Stimulated activated naive B cell treated with anti-CD40 and anti-IgM and Interleukin-4, amounts not matched to agents 10 μg/mL and 1 μg/mL and 100 μg/mL, for 72 hours (primary cell): ENCODE data around the gene PRDM10.
A peak's percentile ranks its signal among the peaks of the same experiment; 100 is the strongest.
"Not testable (repeated sequence)": the region's sequence is repeated elsewhere in the genome, so short reads cannot be mapped to it uniquely, and the experiment has no call there.

Experiments
- ATAC-seq, 2 donors: fragments of 150-1000 bp; cut with Tn5 transposase; replicated peaks; 2 replicates each; pipeline ENCODE4 v1.10.0; 2021; ENCODE audit warnings: moderate library complexity in 1 of 2
- DNase-seq: peaks from one replicate; pipeline ENCODE4 v3.0.0; 2021
- H3K27ac Mint-ChIP-seq: one replicate; pipeline ENCODE4 v1.8.0; 2022; ENCODE audit warnings: mild to moderate bottlenecking, mixed read lengths
- H3K27me3 Mint-ChIP-seq, 2 donors: one replicate each; pipeline ENCODE4 v1.8.0; 2022; ENCODE audit warnings: mixed read lengths in 2 of 2
- H3K36me3 Mint-ChIP-seq, 2 donors: one replicate each; pipeline ENCODE4 v1.8.0; 2022; ENCODE audit warnings: mixed read lengths in 2 of 2, mild to moderate bottlenecking in 1 of 2
- H3K4me1 Mint-ChIP-seq, 2 donors: one replicate each; pipeline ENCODE4 v1.8.0; 2022; ENCODE audit warnings: mixed read lengths in 2 of 2, mild to moderate bottlenecking in 1 of 2
- H3K4me3 Mint-ChIP-seq, 2 donors: one replicate each; pipeline ENCODE4 v1.8.0; 2022; ENCODE audit warnings: mild to moderate bottlenecking in 2 of 2, mixed read lengths in 2 of 2, moderate library complexity in 1 of 2
- H3K9me3 Mint-ChIP-seq, 2 donors: one replicate each; pipeline ENCODE4 v1.8.0; 2022; ENCODE audit warnings: mixed read lengths in 2 of 2, mild to moderate bottlenecking in 1 of 2

PRDM10 gene

DNA sequence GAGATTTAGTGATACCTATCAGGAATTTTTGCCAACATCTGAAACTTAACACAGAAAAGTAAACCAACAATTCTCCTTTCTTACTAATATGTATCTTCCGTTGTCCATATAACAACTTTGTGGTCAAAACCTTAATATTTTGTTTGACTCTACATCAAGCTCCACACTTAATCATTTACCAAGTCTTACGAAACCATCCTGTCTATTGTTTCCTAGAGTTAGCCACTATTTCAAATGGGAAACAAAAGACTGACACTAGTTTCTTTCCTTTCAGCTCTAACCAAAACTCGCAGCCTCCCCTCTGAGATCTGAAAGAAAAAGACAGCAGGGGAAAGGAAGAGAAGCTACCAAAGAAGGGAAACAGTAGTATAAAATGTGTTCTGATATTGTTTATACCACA, 26.5 kb upstream of the PRDM10 start:
- Mint-ChIP-seq H3K36me3 (no peaks in the 10 kb centered on the region), H3K9me3 (no peaks in the 10 kb centered on the region), H3K4me1 (no peaks in the 10 kb centered on the region), H3K27ac (no peak overlapping the region), H3K27me3 (peaks cover 27 to 29% of the 10 kb centered on the region in 2 donors), H3K4me3 (no peak overlapping the region)
- DNase-seq (no peak), ATAC-seq (no peak)

DNA sequence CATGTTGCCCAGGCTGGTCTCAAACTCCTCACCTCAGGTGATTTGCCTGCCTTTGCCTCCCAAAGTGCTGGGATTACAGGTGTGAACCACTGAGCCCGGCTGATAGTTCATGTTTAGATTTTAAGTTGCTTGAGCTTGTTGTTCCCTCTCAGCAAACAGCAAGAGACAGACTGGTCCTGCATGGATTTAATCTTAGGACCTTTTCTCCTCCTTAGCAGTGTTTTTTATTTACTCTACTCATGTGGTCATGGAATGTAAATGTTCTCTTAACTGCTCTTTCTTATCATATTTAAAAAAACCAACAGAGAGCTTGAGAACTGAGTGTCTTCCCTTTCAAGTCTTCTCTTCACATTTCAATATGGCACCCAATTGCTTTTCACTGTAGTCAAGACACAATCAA, 22.7 kb upstream of the PRDM10 start:
- Mint-ChIP-seq H3K4me3 (no peak overlapping the region), H3K27ac (no peak overlapping the region), H3K9me3 (no peaks in the 10 kb centered on the region), H3K36me3 (no peaks in the 10 kb centered on the region), H3K4me1 (peaks cover 10 to 17% of the 10 kb centered on the region in 2 donors), H3K27me3 (peaks cover 40 to 47% of the 10 kb centered on the region in 2 donors)
- DNase-seq (no peak), ATAC-seq (no peak)

DNA sequence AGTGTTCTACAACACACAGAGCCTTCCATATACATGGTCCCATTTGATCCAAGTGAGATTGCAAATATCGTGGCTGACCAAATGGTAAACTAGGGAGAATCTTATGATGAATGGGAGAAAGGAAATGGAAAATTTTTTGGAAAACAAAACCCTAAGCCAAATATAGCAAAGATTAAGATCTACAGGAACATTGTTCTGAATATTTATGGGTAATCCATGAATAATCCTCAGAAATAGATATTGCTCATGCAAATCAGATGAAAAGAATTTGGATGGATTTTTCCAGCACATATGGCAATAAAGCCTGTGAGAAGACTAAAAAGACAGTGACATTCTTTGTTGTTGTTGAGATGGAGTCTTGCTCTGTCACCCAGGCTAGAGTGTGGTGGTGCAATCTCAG, 21.7 kb upstream of the PRDM10 start:
- Mint-ChIP-seq H3K9me3 (no peaks in the 10 kb centered on the region), H3K4me3 (no peak overlapping the region), H3K27ac (no peak overlapping the region), H3K36me3 (no peaks in the 10 kb centered on the region), H3K27me3 (peaks cover 42 to 52% of the 10 kb centered on the region in 2 donors), H3K4me1 (peaks cover 10 to 17% of the 10 kb centered on the region in 2 donors)
- ATAC-seq, result no peak
- no peak for DNase-seq

DNA sequence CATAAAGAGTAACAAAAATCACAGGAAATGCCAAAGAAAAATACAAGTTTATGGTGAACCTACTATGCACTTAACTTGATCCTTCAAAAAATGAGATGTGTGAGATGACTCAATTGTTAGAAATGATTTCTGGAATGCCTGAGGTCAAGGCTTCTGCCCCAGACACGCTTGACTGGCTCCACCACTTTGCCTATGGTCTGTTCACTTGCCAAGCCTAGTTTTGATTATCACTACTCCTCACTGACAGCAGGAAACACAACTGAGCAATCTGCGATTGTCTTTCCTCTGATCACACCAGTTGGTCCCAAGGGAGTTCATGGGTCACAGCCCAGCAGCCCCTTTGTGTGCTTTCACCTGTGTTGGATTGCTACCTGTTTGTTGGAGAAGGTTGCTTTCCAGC, 20.6 kb upstream of the PRDM10 start:
- DNase-seq (peak; percentile 43), ATAC-seq (peak; percentile 95 to 98)
- H3K27ac Mint-ChIP-seq, result peak overlapping the region; percentile 33
- peaks cover 10 to 17% of the 10 kb centered on the region in 2 donors for H3K4me1 Mint-ChIP-seq
- no peaks in the 10 kb centered on the region for H3K9me3 Mint-ChIP-seq
- H3K36me3 Mint-ChIP-seq, result no peaks in the 10 kb centered on the region
- H3K27me3 Mint-ChIP-seq, result peaks cover 41 to 44% of the 10 kb centered on the region in 2 donors
- peak overlapping the region in 1 of 2 donors; percentile 25 for H3K4me3 Mint-ChIP-seq

DNA sequence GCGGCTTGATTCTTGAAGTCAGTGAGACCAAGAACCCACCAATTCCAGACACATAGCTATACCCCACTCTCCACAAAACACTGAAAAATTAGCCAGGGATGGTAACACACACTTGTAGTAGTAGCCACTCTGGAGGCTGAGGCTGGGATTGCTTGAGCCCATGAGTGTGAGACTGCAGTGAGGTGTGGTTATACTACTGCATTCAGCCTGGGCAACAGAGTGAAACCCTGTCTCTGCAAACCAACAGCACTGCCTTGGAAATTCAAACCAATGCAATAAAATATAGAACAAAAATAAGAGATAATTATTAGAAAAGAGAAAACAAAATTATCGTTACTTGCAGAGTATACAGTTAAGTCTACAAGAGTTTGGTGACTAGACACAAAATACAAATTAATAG, 20.2 kb upstream of the PRDM10 start:
- DNase-seq (no peak), ATAC-seq (peak; percentile 54 to 71)
- Mint-ChIP-seq H3K27me3 (peaks cover 38 to 40% of the 10 kb centered on the region in 2 donors), H3K36me3 (no peaks in the 10 kb centered on the region), H3K9me3 (no peaks in the 10 kb centered on the region), H3K27ac (no peak overlapping the region), H3K4me1 (peaks cover 10 to 17% of the 10 kb centered on the region in 2 donors), H3K4me3 (no peak overlapping the region)

DNA sequence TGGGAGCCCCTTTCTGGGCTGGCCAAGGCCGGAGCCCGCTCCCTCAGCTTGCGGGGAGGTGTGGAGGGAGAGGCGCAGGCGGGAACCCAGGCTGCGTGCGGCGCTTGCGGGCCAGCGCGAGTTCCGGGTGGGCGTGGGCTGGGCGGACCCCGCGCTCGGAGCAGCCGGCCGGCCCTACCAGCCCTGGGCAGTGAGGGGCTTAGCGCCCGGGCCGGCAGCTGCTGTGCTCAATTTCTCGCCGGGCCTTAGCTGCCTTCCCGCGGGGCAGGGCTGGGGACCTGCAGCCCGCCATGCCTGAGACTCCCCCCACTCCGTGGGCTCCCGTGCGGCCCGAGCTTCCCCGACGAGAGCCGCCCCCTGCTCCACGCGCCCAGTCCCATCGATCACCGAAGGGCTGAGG, 19.0 kb upstream of the PRDM10 start:
- H3K36me3 Mint-ChIP-seq, ATAC-seq, DNase-seq, H3K4me3 Mint-ChIP-seq, H3K9me3 Mint-ChIP-seq, H3K27ac Mint-ChIP-seq: not testable (repeated sequence)
- Mint-ChIP-seq H3K4me1 (peaks cover 10 to 17% of the 10 kb centered on the region in 2 donors), H3K27me3 (peaks cover 33 to 37% of the 10 kb centered on the region in 2 donors)

DNA sequence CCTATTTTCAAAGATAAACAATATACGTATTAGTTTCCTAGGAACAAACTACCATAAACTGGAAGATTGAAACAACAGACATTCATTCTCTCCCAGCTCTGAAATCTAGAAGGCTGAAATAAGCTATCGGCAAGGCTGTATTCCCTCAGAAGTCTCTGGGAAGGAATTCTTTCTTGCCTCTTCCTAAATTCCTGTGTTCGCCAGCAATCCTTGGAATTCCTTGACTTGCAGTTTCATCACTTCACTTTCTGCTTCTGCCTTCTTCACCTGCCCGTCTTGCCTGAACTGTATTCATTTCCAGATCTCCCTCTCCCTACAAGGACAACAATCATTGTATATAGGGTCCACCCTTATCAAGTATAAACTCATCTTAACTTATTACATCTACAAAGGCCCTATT, 17.7 kb upstream of the PRDM10 start:
- no peak overlapping the region for H3K4me3 Mint-ChIP-seq
- peaks cover 10 to 17% of the 10 kb centered on the region in 2 donors for H3K4me1 Mint-ChIP-seq
- H3K27ac Mint-ChIP-seq, result no peak overlapping the region
- no peak for ATAC-seq
- peaks cover 3% of the 10 kb centered on the region in 2 donors for H3K36me3 Mint-ChIP-seq
- H3K9me3 Mint-ChIP-seq, result peaks cover 2 to 4% of the 10 kb centered on the region in 2 donors
- no peak for DNase-seq
- peaks cover 30 to 43% of the 10 kb centered on the region in 2 donors for H3K27me3 Mint-ChIP-seq

DNA sequence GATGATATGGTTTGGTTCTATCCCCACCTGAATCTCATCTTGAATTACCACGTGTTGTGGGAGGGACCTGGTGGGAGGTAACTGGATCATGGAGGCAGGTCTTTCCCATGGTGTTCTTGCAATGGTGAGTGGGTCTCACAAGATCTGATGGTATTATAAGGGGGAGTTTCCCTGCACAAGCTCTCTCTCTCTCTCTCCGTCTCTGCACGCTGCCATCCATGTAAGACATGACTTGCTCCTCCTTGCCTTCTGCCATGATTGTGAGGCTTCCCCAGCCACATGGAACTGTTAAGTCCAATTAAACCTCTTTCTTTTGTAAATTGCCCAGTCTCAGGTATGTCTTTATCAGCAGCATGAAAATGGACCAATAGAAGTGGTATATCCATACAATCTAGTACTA, 13.2 kb upstream of the PRDM10 start:
- not testable (repeated sequence) for ATAC-seq, H3K4me3 Mint-ChIP-seq, H3K9me3 Mint-ChIP-seq, H3K36me3 Mint-ChIP-seq, H3K27ac Mint-ChIP-seq, DNase-seq, H3K4me1 Mint-ChIP-seq
- peaks cover 21 to 24% of the 10 kb centered on the region in 2 donors for H3K27me3 Mint-ChIP-seq

DNA sequence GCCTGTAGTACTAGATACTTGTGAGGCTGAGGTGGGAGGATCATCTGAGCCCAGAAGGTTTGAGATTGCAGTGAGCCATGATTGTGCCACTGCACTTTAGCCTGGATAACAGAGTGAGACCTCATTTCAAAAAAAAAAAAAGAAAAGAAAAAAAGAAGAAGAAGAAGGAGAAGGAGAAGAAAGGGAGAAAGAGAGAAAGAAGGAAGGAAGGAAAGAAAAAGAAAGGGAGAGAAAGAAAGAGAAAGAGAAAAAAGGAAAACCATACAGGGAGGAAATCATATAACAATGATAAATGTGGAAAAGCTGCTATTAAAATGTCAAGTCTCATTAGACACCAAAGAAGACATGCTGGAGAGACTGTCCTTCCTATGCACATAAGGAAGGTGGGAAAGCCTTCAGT, 5.7 kb upstream of the PRDM10 start:
- Mint-ChIP-seq H3K4me1 (peaks cover 4 to 16% of the 10 kb centered on the region in 2 donors), H3K27me3 (peaks cover 6 to 29% of the 10 kb centered on the region in 2 donors), H3K9me3 (no peaks in the 10 kb centered on the region), H3K27ac (no peak overlapping the region), H3K4me3 (no peak overlapping the region), H3K36me3 (no peaks in the 10 kb centered on the region)
- DNase-seq (no peak), ATAC-seq (no peak)

DNA sequence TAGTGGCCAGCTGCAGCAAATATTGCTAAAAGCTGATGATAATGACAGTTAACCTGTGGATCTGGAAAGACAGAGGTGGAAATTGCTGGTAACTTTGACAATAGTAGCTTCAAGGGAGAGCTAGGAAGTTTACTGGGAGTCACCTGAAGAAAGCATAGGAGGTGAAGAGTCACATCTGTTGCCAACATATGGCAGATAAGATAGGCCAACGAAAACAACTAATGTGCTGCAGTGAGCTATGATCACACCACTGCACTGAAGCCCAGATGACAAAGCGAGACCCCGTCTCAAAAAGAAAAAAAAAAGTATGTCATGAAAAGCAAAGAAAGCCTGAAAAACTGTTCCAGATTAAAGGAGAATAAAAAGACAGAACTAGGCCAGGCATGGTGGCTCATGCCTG, 4.3 kb upstream of the PRDM10 start:
- Mint-ChIP-seq H3K4me1 (peaks cover 4 to 17% of the 10 kb centered on the region in 2 donors), H3K27me3 (peaks cover 6 to 29% of the 10 kb centered on the region in 2 donors), H3K27ac (no peak overlapping the region), H3K9me3 (no peaks in the 10 kb centered on the region), H3K4me3 (no peak overlapping the region), H3K36me3 (peaks cover 0 to 3% of the 10 kb centered on the region in 2 donors)
- DNase-seq, result no peak
- ATAC-seq, result no peak

DNA sequence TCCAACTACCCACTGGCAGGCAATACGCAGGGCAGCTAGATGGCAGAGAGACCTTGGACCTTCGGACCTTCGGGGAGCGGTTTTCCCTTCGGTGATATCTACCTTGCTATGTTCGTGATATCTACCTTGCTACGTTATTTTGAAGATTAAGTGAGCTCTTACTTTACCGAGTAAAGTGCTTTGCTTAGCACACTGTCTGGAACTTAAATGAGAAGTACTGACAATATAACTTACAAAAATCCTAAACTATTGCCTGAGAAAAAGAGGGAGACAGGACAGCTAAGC, 1.0 kb upstream of the PRDM10 start:
- Mint-ChIP-seq H3K9me3 (no peaks in the 10 kb centered on the region), H3K27ac (peak overlapping the region; percentile 100), H3K4me3 (peak overlapping the region; percentile 93 to 98), H3K36me3 (peaks cover 2 to 8% of the 10 kb centered on the region in 2 donors), H3K4me1 (peaks cover 11 to 30% of the 10 kb centered on the region in 2 donors), H3K27me3 (peaks cover 0 to 25% of the 10 kb centered on the region in 2 donors)
- DNase-seq, result no peak
- peak in 1 of 2 donors; percentile 5 for ATAC-seq

DNA sequence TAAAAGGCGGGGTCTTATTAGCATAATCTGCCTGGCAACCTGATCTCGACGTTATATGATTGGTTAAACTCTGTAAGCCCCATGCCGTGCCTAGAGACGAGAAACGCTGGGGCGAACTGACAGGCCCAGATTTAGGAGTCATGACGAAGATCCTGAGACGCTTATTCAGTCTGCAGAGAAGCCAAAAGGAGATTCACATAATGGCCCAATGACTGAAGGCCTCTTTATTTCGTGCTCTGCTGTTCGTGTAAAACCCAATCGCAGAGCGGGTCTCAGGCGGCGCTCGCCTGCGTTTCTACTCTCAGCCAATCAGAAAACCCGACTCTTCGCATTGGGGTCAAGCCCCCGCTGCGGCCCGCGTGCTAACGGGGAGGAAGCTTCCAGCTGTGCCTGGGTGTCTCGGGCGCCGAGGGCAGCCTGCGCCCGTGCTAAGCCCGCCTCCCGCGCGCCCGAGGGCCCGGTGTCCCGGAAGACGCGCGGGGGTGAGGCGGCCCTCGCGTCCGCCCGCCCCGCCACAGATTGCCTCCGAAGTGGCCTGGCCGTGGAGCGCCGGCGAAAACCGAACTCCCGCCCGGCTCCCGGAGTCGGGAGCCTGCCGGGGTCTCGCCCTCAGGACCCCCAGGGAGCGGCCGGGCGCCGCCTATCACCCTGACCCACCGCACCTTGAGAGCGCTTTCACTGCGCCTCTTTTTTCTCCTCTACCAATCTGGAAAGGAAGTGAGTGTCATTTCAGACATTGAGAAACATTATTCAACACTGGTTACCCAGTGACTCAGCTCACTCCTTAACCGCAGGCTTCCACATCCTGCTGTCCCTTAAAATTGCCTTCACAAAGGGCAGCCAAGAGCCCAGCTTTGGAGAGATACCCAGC, 446 bp upstream of the PRDM10 start:
- Mint-ChIP-seq H3K27ac (peak overlapping the region; percentile 100), H3K9me3 (no peaks in the 10 kb centered on the region), H3K4me3 (peak overlapping the region; percentile 93 to 98), H3K36me3 (peaks cover 2 to 8% of the 10 kb centered on the region in 2 donors), H3K27me3 (peaks cover 0 to 20% of the 10 kb centered on the region in 2 donors), H3K4me1 (peaks cover 14 to 35% of the 10 kb centered on the region in 2 donors)
- ATAC-seq (peak; percentile 80 to 81), DNase-seq (peak; percentile 92)

DNA sequence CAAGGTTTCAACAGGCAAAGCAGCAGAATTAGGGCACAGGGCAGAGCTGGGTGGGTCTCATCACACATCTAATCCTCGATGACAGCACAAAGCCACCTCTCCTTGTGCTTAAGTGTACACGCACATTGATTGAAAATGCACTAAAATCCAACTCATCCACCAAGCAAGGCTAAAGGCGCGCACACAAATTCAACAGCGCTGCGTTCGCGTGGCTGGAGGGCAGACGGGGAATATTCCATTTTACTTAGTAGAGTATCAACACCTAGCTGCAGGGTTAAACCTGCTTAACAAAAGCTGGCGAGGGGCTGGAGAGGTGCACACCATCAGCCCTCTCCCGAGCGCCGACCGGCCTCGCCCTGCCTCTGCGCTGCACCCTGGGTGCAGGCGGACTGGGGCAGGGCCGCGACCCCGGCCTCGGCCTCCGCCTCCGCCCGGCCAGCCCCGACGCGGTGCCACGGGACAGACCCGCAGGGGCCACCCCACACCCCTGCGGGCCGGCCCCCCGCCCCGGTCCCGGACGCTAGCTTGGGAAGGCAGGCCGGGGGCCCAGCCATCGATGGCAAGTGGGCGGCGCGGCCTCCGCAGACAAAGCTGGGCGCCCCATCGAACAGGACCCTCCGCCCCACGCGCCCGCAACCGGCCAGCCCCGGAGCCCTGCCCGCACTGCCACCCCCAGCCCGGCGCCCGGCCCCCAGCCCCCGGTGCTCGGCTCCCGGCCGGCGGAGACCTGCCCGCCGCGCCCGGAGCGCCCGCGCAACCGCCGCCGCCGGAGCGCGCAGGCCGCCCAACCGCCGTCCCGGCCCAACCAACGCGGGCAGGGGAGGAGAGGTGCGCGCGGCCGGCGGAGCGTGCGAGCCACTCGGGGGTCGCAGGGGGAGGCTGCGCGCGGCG, 929 bp downstream of the PRDM10 start:
- Mint-ChIP-seq H3K4me3 (peak overlapping the region; percentile 93 to 98), H3K4me1 (peaks cover 14 to 35% of the 10 kb centered on the region in 2 donors), H3K36me3 (peaks cover 3 to 12% of the 10 kb centered on the region in 2 donors), H3K9me3 (no peaks in the 10 kb centered on the region), H3K27me3 (peaks cover 0 to 15% of the 10 kb centered on the region in 2 donors), H3K27ac (peak overlapping the region; percentile 96)
- DNase-seq, result peak; percentile 41
- peak; percentile 20 to 32 for ATAC-seq

DNA sequence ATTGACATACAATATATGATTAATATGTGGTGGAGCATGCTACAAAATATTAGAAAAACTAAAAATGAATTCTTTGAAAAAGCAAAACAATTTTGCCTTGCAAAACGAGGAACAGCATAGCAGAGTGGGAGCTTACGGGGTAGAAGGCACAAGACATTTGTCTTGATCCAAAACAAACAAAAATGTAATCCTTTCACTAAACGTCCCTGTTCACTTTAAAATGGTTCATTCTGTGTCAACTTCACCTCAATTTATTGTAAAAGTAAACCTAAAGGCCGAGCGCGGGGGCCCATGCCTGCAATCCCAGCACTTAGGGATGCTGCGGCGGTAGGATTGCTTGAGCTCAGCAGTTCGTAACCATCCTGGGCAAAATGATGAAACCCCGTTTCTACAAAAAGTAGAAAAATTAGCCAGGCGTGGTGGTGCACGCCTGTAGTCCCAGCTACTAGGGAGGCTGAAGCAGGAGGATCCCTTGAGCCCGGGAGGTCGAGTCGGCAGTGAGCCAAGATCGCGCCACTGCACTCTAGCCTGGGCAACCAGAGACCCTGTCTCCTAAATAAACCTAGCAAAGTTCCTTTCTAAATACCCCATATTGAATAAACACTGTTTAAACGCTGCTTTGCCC, 2.0 kb downstream of the PRDM10 start:
- peaks cover 14 to 42% of the 10 kb centered on the region in 2 donors for H3K4me1 Mint-ChIP-seq

More for the DNA sequence above, 2.0 kb downstream of the PRDM10 start:
- H3K9me3 Mint-ChIP-seq, result no peaks in the 10 kb centered on the region
- no peak for ATAC-seq
- H3K27ac Mint-ChIP-seq, result peak overlapping the region; percentile 96
- H3K27me3 Mint-ChIP-seq, result peaks cover 0 to 4% of the 10 kb centered on the region in 2 donors
- peak overlapping the region; percentile 92 to 93 for H3K4me3 Mint-ChIP-seq
- H3K36me3 Mint-ChIP-seq, result peaks cover 8 to 17% of the 10 kb centered on the region in 2 donors
- no peak for DNase-seq
